GM19193 (cell line): ENCODE measurements around the gene RALGPS1.

Source experiments
- POLR2A ChIP-seq: IDR thresholded peaks from 4 replicates; pipeline ENCODE4 v1.6.1; 2011; ENCODE audit not compliant: insufficient read depth, insufficient read length; ENCODE audit errors: extremely low read depth

RALGPS1 gene

GRCh38 chr9:127030814-127031740 lies 116.5 kb downstream of the RALGPS1 start:
- TF ChIP-seq POLR2A = no peak

- no peak for TF ChIP-seq POLR2A
These were observed 117.7 kb downstream of the RALGPS1 start for GRCh38 chr9:127032256-127032655.

GRCh38 chr9:127033061-127033460 lies 118.5 kb downstream of the RALGPS1 start:
- TF ChIP-seq POLR2A = no peak

GRCh38 chr9:127033789-127034188 lies 119.2 kb downstream of the RALGPS1 start:
- no peak for TF ChIP-seq POLR2A

- TF ChIP-seq POLR2A = no peak
These were observed 120.1 kb downstream of the RALGPS1 start for GRCh38 chr9:127034691-127035090.

GRCh38 chr9:127035423-127035822 lies 120.8 kb downstream of the RALGPS1 start:
- TF ChIP-seq POLR2A = no peak

- TF ChIP-seq POLR2A = no peak
These were observed 121.4 kb downstream of the RALGPS1 start for GRCh38 chr9:127035948-127036347.

GRCh38 chr9:127036437-127036836 lies 121.9 kb downstream of the RALGPS1 start:
- TF ChIP-seq POLR2A = no peak

GRCh38 chr9:127038531-127038930 lies 123.9 kb downstream of the RALGPS1 start:
- no peak for TF ChIP-seq POLR2A

GRCh38 chr9:127039492-127039891 lies 124.9 kb downstream of the RALGPS1 start:
- no peak for TF ChIP-seq POLR2A

- no peak for TF ChIP-seq POLR2A
These were observed 130.6 kb downstream of the RALGPS1 start for GRCh38 chr9:127045148-127045547.

GRCh38 chr9:127047971-127048370 lies 133.4 kb downstream of the RALGPS1 start:
- no peak for TF ChIP-seq POLR2A

GRCh38 chr9:127049044-127049443 lies 134.5 kb downstream of the RALGPS1 start:
- no peak for TF ChIP-seq POLR2A

GRCh38 chr9:127049581-127049980 lies 135.0 kb downstream of the RALGPS1 start:
- TF ChIP-seq POLR2A = no peak

GRCh38 chr9:127050152-127050551 lies 135.6 kb downstream of the RALGPS1 start:
- TF ChIP-seq POLR2A = no peak

GRCh38 chr9:127050591-127051001 lies 136.0 kb downstream of the RALGPS1 start:
- TF ChIP-seq POLR2A = no peak
